LNCAP (cell line): ENCODE measurements around the gene KATNAL2.

Experiments
- CTCF ChIP-seq: fragments of 450-650 bp; IDR thresholded peaks from 2 replicates; pipeline ENCODE4 v1.5.1; 2017; ENCODE audit warnings: mild to moderate bottlenecking

KATNAL2 gene

GRCh38 chr18:46915800-46916550 lies 1.4 kb upstream of the KATNAL2 start:
- no peak for TF ChIP-seq CTCF

GRCh38 chr18:46916551-46917107 lies 773 bp upstream of the KATNAL2 start:
- no peak for TF ChIP-seq CTCF

DNA sequence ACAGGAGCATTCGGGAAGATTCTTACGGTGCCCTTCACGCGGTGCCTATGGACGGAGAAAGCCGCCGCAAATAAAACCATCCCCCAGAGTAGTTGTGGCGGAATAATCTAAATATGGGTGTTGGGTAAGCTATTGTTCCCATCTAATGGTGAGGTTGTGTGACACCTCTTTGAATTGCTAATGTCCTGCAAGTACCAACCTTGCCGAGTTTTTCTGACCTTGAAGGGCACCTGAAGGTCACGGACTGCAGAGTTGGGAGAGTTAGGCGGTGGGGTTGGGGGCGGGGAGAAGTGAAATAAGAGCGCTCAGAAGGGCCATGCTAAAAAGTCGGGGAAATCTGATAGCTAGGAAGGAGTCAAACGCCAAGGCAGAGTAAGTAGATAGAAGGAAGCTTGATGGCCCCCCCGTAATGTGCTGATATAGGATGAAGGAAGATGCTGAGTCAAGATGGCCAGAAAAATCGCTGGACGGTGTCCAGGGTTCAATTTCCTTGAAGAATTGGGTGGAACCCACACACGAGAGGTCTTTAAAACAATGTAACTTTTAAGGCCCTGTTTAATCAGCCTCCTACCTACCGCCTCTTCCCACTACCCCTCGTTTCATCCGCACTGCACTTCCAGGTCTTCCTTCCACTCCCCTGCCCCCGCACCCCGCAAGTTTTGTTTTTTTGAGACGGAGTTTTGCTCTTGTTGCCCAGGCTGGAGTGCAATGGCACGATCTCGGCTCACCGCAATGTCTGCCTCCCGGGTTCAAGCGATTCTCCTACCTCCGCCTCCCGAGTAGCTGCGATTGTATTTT lies 600 bp downstream of the KATNAL2 start:
- TF ChIP-seq CTCF, result no peak

GRCh38 chr18:46920067-46920466 lies 2.7 kb downstream of the KATNAL2 start:
- TF ChIP-seq CTCF, result no peak

GRCh38 chr18:46920653-46921052 lies 3.3 kb downstream of the KATNAL2 start:
- TF ChIP-seq CTCF, result no peak

DNA sequence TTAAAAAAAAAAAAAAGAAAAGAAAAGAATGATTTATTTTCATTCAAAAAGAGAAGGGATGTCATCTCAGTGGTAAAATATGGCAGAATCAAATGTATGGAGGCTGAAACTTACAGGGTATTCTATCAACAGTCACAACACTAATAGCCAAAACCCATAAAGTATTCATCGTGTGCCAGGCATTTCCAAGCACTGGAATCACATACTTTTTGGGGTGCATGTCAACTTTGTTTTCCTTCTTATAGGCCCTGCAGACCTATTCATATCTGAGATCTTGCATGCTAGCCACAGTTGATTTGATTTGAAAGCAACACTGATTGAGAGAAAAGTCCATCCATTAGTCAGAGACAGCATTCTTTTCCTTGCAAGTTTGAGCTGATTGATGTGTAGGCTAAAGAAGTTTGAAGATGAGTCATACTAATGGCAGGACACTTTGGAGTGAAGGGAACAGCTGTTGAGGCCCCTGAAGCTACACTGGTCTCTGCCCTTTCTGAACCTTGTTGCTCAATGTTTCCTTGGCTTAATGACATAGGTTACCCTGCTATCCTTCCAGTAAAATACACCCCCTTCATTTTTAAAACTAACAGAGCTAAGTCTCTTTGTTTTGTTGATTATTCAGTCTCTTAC lies 22.0 kb downstream of the KATNAL2 start:
- no peak for TF ChIP-seq CTCF

- TF ChIP-seq CTCF, result no peak
These were observed 22.7 kb downstream of the KATNAL2 start for GRCh38 chr18:46939998-46940571.
